HG03196 (cell line): Measurements from ENCODE around the gene SOX4.

Source experiments
- ATAC-seq: cut with Tn5 transposase; IDR thresholded peaks from one replicate; pipeline ENCODE4 v1.9.1; 2021; ENCODE audit not compliant: unreplicated experiment

SOX4 gene

GRCh38 chr6:21612067-21612745, 18.7 kb downstream of the SOX4 start:
- no peak for ATAC-seq

DNA sequence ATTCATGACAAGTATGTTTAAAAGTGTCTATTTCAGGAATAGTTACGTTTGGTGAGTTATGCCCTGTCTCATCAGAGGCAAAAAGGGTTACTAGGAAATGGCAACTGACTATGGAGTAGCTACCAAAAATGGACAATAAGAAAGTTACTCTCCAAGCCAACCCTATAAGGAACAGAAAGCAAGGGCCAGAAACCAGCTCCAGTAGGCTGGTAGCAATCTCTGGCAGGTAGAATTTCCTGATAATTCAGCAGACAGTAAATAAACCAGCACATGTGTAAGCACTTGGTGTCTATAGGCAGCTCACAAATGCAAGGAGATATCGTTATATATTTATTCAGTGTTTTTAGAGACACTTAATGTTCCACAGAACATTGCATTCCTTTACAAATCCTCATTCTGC, 20.3 kb downstream of the SOX4 start:
- ATAC-seq, result no peak

DNA sequence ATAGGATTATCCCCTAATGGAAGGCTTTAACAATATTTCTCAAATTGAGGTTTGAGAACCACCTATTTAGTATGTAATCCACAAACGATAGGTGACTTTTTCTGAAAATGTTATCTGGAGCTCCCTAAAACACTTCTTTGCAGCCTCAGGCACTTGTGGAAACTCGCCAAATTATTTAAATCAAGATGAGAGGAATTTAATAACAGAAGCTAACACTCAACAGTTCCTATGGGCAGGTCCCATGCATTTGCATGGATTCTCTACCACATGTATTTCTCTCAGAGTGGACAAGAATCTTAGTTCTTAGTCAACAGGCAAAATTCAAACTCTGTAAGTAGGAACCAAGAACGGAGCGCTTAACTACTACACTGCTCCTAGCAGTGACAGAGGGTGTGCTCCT, 20.7 kb downstream of the SOX4 start:
- ATAC-seq, result no peak

GRCh38 chr6:21615504-21615903, 22.0 kb downstream of the SOX4 start:
- no peak for ATAC-seq

GRCh38 chr6:21616005-21616404, 22.5 kb downstream of the SOX4 start:
- ATAC-seq, result no peak

DNA sequence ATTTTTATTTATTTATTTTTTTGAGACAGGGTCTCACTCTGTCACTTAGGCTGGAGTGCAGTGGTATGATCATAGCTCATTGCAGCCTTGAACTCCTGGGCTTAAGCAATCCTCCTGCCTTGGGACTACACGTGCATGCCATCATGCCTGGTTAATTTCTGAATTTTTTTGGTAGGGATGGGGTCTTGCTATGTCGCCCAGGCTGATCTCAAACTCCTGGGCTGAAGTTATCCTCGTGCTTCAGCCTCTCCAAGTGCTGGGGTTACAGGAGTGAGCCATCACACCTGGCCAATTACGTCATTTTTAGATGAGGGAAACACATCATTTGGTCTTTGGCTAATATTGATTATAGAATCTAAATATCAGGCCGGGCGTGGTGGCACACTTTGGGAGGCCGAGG, 32.1 kb downstream of the SOX4 start:
- no peak for ATAC-seq

DNA sequence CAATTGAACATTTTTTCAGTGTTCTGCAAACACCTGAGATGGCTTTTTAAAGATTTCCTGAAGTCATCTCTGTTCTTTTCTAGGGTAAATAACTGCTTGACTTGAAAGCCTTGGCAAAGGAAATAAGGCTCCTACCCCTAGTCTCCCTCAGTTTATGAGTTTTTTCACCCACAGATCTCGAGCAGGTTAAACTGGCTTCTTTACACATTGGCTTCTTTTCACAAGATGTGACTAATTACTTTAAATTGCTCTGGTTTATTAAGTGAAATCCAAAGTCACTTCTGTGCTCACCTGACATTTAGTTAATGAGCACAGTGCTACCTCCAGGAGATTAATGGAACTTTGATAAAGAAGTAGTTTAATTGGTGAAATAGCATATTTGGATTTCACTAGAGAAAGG, 33.2 kb downstream of the SOX4 start:
- ATAC-seq, result no peak

DNA sequence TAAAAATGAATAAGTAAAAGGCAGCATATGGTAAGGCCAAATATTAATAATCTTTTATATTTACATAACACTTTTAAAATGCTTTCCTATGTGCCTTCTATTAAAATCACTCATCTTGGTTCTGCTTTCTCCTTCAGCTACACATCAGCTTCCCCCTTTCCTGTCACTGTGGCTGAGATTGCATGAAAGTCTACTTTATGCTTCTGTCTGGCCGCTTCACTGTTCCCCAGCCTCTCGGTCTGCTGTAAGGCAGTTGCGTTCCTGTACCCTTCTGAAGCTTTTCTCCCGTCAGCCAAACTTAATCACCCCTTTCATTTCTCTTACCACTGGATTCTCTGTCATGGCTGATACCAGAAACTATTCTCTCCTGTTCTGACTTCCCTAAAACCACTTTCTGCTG, 34.6 kb downstream of the SOX4 start:
- ATAC-seq, result no peak

DNA sequence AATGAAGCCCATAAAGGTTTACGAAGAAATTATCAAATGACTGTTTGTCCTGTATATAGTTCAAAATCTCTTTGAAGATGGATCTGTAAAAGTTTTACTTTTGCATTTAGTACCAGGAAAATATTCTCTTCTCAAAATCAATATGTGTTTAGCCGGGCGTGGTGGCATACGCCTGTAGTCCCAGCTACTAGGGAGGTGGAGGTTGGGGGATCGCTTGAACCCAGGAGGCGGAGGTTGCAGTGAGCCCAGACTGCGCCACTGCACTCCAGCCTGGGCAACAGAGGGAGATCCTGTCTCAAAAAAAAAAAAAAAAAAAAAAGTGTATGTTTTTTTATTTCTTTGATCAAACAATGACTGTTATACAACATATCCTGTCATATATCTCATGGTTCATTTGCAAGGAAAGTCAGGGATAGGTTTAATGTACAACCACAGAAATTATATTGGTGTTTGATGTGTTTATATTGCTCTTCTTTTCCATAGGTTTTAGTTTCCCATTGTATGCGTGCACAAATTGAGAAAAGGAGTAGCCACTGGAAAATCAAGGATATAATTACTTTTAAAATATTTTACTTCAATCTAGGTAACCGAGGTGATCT, 40.1 kb downstream of the SOX4 start:
- no peak for ATAC-seq

DNA sequence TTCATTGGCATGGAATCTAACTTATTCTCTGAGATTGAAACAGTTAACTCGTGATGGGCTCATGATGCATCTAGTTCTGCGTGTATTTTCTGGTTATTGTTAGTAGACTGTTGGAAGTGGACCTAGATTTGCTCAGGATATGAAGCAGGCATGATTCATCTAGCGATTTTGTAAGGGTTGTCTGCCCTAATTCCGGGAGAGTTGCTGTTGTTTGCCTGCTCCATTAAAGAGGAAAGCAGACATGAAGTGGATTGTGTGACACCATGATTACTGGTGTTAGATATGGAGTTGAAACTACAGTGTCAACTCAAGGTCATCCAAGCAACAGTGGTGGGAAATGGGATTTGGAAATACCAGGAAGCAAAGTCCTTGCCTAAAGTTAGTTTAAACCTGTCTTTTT, 41.0 kb downstream of the SOX4 start:
- ATAC-seq, result no peak

DNA sequence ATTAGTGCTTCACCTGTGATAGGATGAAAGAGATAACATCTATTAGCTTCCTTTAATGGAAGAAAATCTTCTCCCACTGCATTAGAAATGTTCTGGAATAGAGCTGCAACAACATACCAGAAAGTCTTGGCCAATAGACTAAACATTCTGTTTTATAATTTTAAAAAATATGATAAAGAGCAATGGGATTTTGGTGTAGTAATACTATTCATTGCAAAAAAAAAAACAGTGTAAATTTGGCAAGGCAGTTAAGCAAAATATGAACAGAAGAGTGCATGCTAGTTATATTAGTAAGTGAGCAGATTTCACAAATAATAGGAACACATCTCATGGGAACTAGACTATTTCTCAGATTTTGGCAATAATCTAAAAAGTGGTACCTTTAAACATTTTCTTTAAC, 43.3 kb downstream of the SOX4 start:
- ATAC-seq, result no peak

DNA sequence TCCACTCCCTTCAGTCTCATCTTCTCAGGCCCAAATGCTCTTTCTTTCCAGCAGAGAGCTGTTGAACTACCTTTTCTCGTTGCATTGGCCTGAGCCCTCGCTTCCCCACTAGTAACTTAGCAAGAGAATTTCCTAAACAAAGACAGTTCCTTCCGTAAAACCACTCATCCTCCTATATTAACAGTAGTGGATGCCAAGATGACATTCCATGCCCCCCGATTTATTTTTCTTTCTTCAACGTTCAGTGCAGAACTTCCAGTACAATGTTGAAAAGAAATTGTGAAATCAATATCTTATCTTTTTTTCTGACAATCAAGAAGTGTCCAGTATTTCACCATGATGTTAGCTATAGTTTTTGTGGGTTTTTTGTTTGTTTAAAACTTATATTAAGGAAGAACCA, 45.8 kb downstream of the SOX4 start:
- no peak for ATAC-seq
